Adrenal gland (tissue), 12 donors: Measurements from ENCODE around the gene TP73. TPM values are rescaled to one million over a fixed set of nuclear protein-coding genes. Genes with fewer than 3 reads are reported as not detected.

Experiments
- DNase-seq, 7 donors: peaks; one replicate each; pipeline ENCODE4 v3.0.0-alpha.2; 2019 to 2020
- H3K27ac ChIP-seq, 5 donors: fragments of 200-600 bp; sonication (generic) in 4 of 5; 1 replicate in 3 of 5; 2 replicates in 2 of 5; pipeline versions ENCODE4 v1.5.1 to v1.8.0; 2016 to 2020; ENCODE audit warnings: mild to moderate bottlenecking in 1 of 5
- H3K27me3 ChIP-seq: fragments of 200-600 bp; 2 replicates; pipeline ENCODE4 v1.8.0; 2021
- H3K36me3 ChIP-seq, 2 donors: fragments of 200-600 bp; replicated peaks in 1 of 2; 1 replicate in 1 of 2; 2 replicates in 1 of 2; pipeline versions ENCODE4 v1.5.1 to v1.8.0; 2018 to 2022
- H3K4me1 ChIP-seq, 2 donors: fragments of 200-600 bp; replicated peaks in 1 of 2; 1 replicate in 1 of 2; 2 replicates in 1 of 2; pipeline versions ENCODE4 v1.5.1 to v1.8.0; 2018 to 2021
- H3K4me3 ChIP-seq, 4 donors: fragments of 200-600 bp; sonication (generic) in 3 of 4; one replicate each; pipeline ENCODE4 v1.5.1; 2016 to 2018
- H3K9me3 ChIP-seq, 3 donors: fragments of 200-600 bp; sonication (generic) in 1 of 3; replicated peaks in 1 of 3; 1 replicate in 2 of 3; 2 replicates in 1 of 3; pipeline versions ENCODE4 v1.5.1 to v1.8.0; 2016 to 2021
- CTCF ChIP-seq, 6 experiments: fragments of 450-650 bp in 4 of 6; fragments of 200-600 bp in 2 of 6; sonication (generic) in 1 of 6; IDR thresholded peaks; 1 replicate in 5 of 6; 2 replicates in 1 of 6; pipeline versions ENCODE4 v1.5.1 to v1.8.0; 2016 to 2021; ENCODE audit warnings: antibody characterized with exemption in 6 of 6, mild to moderate bottlenecking in 2 of 6, moderate library complexity in 1 of 6
- POLR2A ChIP-seq, 2 donors: fragments of 450-650 bp; IDR thresholded peaks; one replicate each; pipeline ENCODE4 v1.6.1; 2017; ENCODE audit warnings: antibody characterized with exemption in 2 of 2, mild to moderate bottlenecking in 2 of 2, moderate library complexity in 1 of 2
- WGBS, 4 donors: extraction: QIAGEN DNeasy Blood & Tissue Kit in 2 of 4; methylation state at CpG; one replicate each; pipeline versions ENCODE4 v1.1.5 to v1.1.7; 2013 to 2017; 5-methylcytosine and 5-hydroxymethylcytosine counted together
- intact Hi-C, 2 donors: fragments of 100-400 bp; cut with DNase I; formaldehyde crosslinking; loops; one replicate each; pipeline versions ENCODE4 v1.14.1 to v1.15.0; 2022 to 2023
- polyA plus RNA-seq, 3 donors: library from polyadenylated mRNA; stranded (reverse); fragments of 200-250 nt in 2 of 3; fragments of 350-450 nt in 1 of 3; fragmentation: Illumina TruSeq in 1 of 3; extraction: RNeasy Lipid Tissue Mini Kit (QIAGEN cat#74804) in 1 of 3; gene quantifications; one replicate each; pipeline ENCODE4 v1.2.3, GENCODE V29; 2013 to 2014
- total RNA-seq, 9 donors: library from RNA; depleted of rRNA in 4 of 9; stranded (reverse); fragments of >200 nt in 4 of 9; fragments of 120-200 nt in 1 of 9; fragmentation: NEBNext Ultra II Directional in 1 of 9; extraction: Animal tissue kit (Norgen Biotek cat#: 25700) in 1 of 9; gene quantifications; one replicate each; pipeline versions ENCODE4 v1.1.0 to v1.2.4, GENCODE V29; 2013 to 2023
- donor health status: healthy with polysubstance abuse.
- donor health status: Bipolar disorder and iron deficiency.
- donor health status: DM: yes; HTN: yes; CAD: no.
- donor health status: DM: no; HTN: no; CAD: no.
- donor health status: DM: no; HTN: no; CAD: no.
- donor health status: DM: yes; HTN: yes; CAD: no.

The TP73 gene
- total and polyA plus RNA-seq, 12 donors = 0.03 to 0.22 (median 0.14) TPM; not detected in 6

DNA sequence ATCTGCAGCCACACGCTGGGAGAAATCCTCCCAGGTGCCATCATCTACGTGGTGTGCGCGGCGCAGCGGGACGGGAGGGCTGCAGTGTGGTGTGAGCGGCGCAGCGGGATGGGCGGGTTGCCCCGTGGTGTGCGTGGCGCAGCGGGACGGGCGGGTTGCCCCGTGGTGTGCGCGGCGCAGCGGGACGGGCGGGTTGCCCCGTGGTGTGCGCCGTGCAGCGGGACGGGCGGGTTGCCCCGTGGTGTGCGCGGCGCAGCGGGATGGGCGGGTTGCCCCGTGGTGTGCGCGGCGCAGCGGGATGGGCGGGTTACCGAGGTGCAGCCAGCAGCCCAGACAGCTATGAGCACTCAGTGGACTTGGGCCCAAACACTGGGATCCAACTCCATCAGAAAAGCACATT lies 7.1 kb upstream of the TP73 start:
- intact Hi-C loops = no loop called here
- Histone ChIP-seq H3K27me3 (peaks cover under 1% of the 10 kb centered on the region), H3K36me3 (peaks cover 0 to 12% of the 10 kb centered on the region in 2 donors), H3K4me3 (no peak overlapping the region), H3K4me1 (peaks cover 7 to 13% of the 10 kb centered on the region in 2 donors), H3K27ac (no peak overlapping the region), H3K9me3 (no peaks in the 10 kb centered on the region)
- no peak for TF ChIP-seq POLR2A (IDR thresholded peaks at IDR 0.05)
- TF ChIP-seq CTCF (IDR thresholded peaks at IDR 0.05) = no peak
- 94 to 96% (median 95%) methylated on average over 22 to 43 of the region's 43 CpGs for WGBS, 4 donors
- no peak for DNase-seq

- Histone ChIP-seq H3K27ac (no peak overlapping the region), H3K27me3 (peaks cover 6% of the 10 kb centered on the region), H3K4me1 (peaks cover 7 to 19% of the 10 kb centered on the region in 2 donors), H3K36me3 (peaks cover 0 to 12% of the 10 kb centered on the region in 2 donors), H3K4me3 (no peak overlapping the region), H3K9me3 (no peaks in the 10 kb centered on the region)
- intact Hi-C loops = no loop called here
- DNase-seq = no peak
- TF ChIP-seq CTCF (IDR thresholded peaks at IDR 0.05) (no peak), POLR2A (IDR thresholded peaks at IDR 0.05) (no peak)
- 95 to 97% (median 96%) methylated on average over 27 of the region's 27 CpGs for WGBS, 4 donors
Observed at GRCh38 chr1:3645666-3646355, 6.5 kb upstream of the TP73 start.

GRCh38 chr1:3646596-3646995 lies 5.7 kb upstream of the TP73 start:
- Histone ChIP-seq H3K36me3 (peaks cover 0 to 12% of the 10 kb centered on the region in 2 donors), H3K27ac (no peak overlapping the region), H3K4me3 (no peak overlapping the region), H3K27me3 (peaks cover 14% of the 10 kb centered on the region), H3K4me1 (peaks cover 7 to 24% of the 10 kb centered on the region in 2 donors), H3K9me3 (no peaks in the 10 kb centered on the region)
- no peak for TF ChIP-seq POLR2A (IDR thresholded peaks at IDR 0.05)
- no peak for TF ChIP-seq CTCF (IDR thresholded peaks at IDR 0.05)
- intact Hi-C loops = no loop called here
- DNase-seq = no peak
- 90 to 96% (median 94%) methylated on average over 15 to 20 of the region's 20 CpGs for WGBS, 4 donors

- DNase-seq = peak; percentile 83 to 96 (median 87)
- peak in 1 of 6 experiments; percentile 14 for TF ChIP-seq CTCF (IDR thresholded peaks at IDR 0.05)
- TF ChIP-seq POLR2A (IDR thresholded peaks at IDR 0.05) = peak; percentile 59 to 61
- 3 to 14% (median 4%) methylated on average over 9 to 60 of the region's 60 CpGs for WGBS, 4 donors
- H3K27ac ChIP-seq = no peak within 1 kb of the TSS
- intact Hi-C loops = no loop called here
- peaks cover 0 to 12% of the 10 kb centered on the region in 2 donors for H3K36me3 ChIP-seq
- H3K9me3 ChIP-seq = no peaks in the 10 kb centered on the region
- peaks cover 38% of the 10 kb centered on the region for H3K27me3 ChIP-seq
- H3K4me3 ChIP-seq = peak within 1 kb of the TSS in 3 of 4 donors; percentile 76 to 86 (median 76)
- H3K4me1 ChIP-seq = peaks cover 7 to 35% of the 10 kb centered on the region in 2 donors
Observed at GRCh38 chr1:3649342-3650247, 2.7 kb upstream of the TP73 start, which contains the start of gene WRAP73. Gene WRAP73, minus strand, starts transcription at chr1:3650103. Its CDS starts 104 bp downstream, at chr1:3649999.
